Upper lobe of right lung (tissue), 1 donor: ENCODE results near the gene CD46. TPM values are rescaled to one million over a fixed set of nuclear protein-coding genes. Genes with fewer than 3 reads are reported as not detected.

ENCODE experiments used
- ATAC-seq: fragments of 200-7000 bp; cut with Tn5 transposase; one replicate; pipeline ENCODE4 v1.9.1; 2020; ENCODE audit warnings: mild to moderate bottlenecking, moderate library complexity
- DNase-seq: peaks from one replicate; pipeline ENCODE4 v3.0.0-alpha.2; 2020
- H3K27ac ChIP-seq: fragments of 200-600 bp; one replicate; pipeline ENCODE4 v1.8.0; 2022
- H3K27me3 ChIP-seq: fragments of 200-600 bp; one replicate; pipeline ENCODE4 v1.8.0; 2022; ENCODE audit warnings: mild to moderate bottlenecking
- H3K36me3 ChIP-seq: fragments of 200-600 bp; one replicate; pipeline ENCODE4 v1.8.0; 2022
- H3K4me1 ChIP-seq: fragments of 200-600 bp; one replicate; pipeline ENCODE4 v1.8.0; 2022
- H3K4me3 ChIP-seq: fragments of 200-600 bp; one replicate; pipeline ENCODE4 v1.8.0; 2022; ENCODE audit warnings: mild to moderate bottlenecking
- H3K9me3 ChIP-seq: fragments of 200-600 bp; one replicate; pipeline ENCODE4 v1.8.0; 2022
- CTCF ChIP-seq: fragments of 200-600 bp; IDR thresholded peaks from one replicate; pipeline ENCODE4 v1.8.0; 2022; ENCODE audit warnings: antibody characterized with exemption
- intact Hi-C: fragments of 100-400 bp; cut with DNase I; formaldehyde crosslinking; loops from one replicate; pipeline ENCODE4 v1.11.0; 2022
- total RNA-seq: library from RNA; stranded (reverse); fragmentation: NEBNext Ultra II Directional; extraction: Animal tissue kit (Norgen Biotek cat#: 25700); gene quantifications from one replicate; pipeline ENCODE4 v1.2.1, GENCODE V29; 2021
- donor health status: DM: no; HTN: yes; CAD: no; lungs with severe emphysema.

CD46 gene
- total RNA-seq, 1 donor from 2014 or later: 335 TPM

GRCh38 chr1:207817166-207817565, 65.3 kb downstream of the CD46 start:
- Histone ChIP-seq H3K27ac (peak overlapping the region; percentile 30), H3K4me3 (peak overlapping the region; percentile 10), H3K36me3 (peaks cover 86% of the 10 kb centered on the region), H3K27me3 (no peaks in the 10 kb centered on the region), H3K4me1 (peaks cover 93% of the 10 kb centered on the region), H3K9me3 (no peaks in the 10 kb centered on the region)
- no peak for TF ChIP-seq CTCF
- no peak for ATAC-seq
- DNase-seq: no peak
- intact Hi-C loops: no loop called here

- intact Hi-C loops: no loop called here
- no peak for ATAC-seq
- peak overlapping the region; percentile 6 for H3K27ac ChIP-seq
- H3K9me3 ChIP-seq: no peaks in the 10 kb centered on the region
- H3K27me3 ChIP-seq: no peaks in the 10 kb centered on the region
- H3K4me3 ChIP-seq: peak overlapping the region; percentile 71
- no peak for TF ChIP-seq CTCF
- DNase-seq: no peak
- H3K4me1 ChIP-seq: peaks cover 87% of the 10 kb centered on the region
- peaks cover 78% of the 10 kb centered on the region for H3K36me3 ChIP-seq
These were observed 66.2 kb downstream of the CD46 start for GRCh38 chr1:207817778-207818751.

GRCh38 chr1:207818971-207819451, 67.2 kb downstream of the CD46 start:
- no peak for TF ChIP-seq CTCF
- Histone ChIP-seq H3K36me3 (peaks cover 68% of the 10 kb centered on the region), H3K4me1 (peaks cover 78% of the 10 kb centered on the region), H3K27me3 (no peaks in the 10 kb centered on the region), H3K9me3 (no peaks in the 10 kb centered on the region), H3K27ac (peak overlapping the region; percentile 60), H3K4me3 (peak overlapping the region; percentile 71)
- ATAC-seq (no peak), DNase-seq (peak; percentile 53)
- intact Hi-C loops: no loop called here

- peaks cover 78% of the 10 kb centered on the region for H3K4me1 ChIP-seq
- ATAC-seq (no peak), DNase-seq (peak; percentile 57)
- H3K36me3 ChIP-seq: peaks cover 50% of the 10 kb centered on the region
- no peaks in the 10 kb centered on the region for H3K9me3 ChIP-seq
- TF ChIP-seq CTCF: no peak
- no peaks in the 10 kb centered on the region for H3K27me3 ChIP-seq
- intact Hi-C loops: loop anchor here (10.0 kb wide), 1 partner anchor 144 kb away; no protein-coding TSS in a partner anchor
- H3K4me3 ChIP-seq: peak overlapping the region; percentile 71
- peak overlapping the region; percentile 98 for H3K27ac ChIP-seq
These were observed 69.0 kb downstream of the CD46 start for GRCh38 chr1:207820568-207821463.

GRCh38 chr1:207821464-207822045, 69.7 kb downstream of the CD46 start:
- H3K4me3 ChIP-seq: peak overlapping the region; percentile 71
- no peak for ATAC-seq
- H3K36me3 ChIP-seq: peaks cover 45% of the 10 kb centered on the region
- H3K4me1 ChIP-seq: peaks cover 78% of the 10 kb centered on the region
- no peaks in the 10 kb centered on the region for H3K9me3 ChIP-seq
- H3K27me3 ChIP-seq: no peaks in the 10 kb centered on the region
- intact Hi-C loops: loop anchor here (10.0 kb wide), 1 partner anchor 143 kb away; no protein-coding TSS in a partner anchor
- H3K27ac ChIP-seq: peak overlapping the region; percentile 98
- peak; percentile 62 for DNase-seq
- no peak for TF ChIP-seq CTCF
